Mesenteric fat pad (tissue), 1 donor: Measurements from ENCODE around the gene CTNNBL1. TPM values are rescaled to one million over a fixed set of nuclear protein-coding genes. Genes with fewer than 3 reads are reported as not detected.

Experiments used
- DNase-seq: peaks from one replicate; pipeline ENCODE4 v3.0.0-alpha.2; 2020; ENCODE audit warnings: low spot score
- total RNA-seq: library from RNA; stranded (reverse); fragmentation: NEBNext Ultra II Directional; extraction: Animal tissue kit (Norgen Biotek cat#: 25700); gene quantifications from one replicate; pipeline ENCODE4 v1.2.1, GENCODE V29; 2021
- donor health status: DM: yes; HTN: yes; CAD: no.

The CTNNBL1 gene
- total RNA-seq, 1 donor from 2014 or later, result 51.8 TPM

DNA sequence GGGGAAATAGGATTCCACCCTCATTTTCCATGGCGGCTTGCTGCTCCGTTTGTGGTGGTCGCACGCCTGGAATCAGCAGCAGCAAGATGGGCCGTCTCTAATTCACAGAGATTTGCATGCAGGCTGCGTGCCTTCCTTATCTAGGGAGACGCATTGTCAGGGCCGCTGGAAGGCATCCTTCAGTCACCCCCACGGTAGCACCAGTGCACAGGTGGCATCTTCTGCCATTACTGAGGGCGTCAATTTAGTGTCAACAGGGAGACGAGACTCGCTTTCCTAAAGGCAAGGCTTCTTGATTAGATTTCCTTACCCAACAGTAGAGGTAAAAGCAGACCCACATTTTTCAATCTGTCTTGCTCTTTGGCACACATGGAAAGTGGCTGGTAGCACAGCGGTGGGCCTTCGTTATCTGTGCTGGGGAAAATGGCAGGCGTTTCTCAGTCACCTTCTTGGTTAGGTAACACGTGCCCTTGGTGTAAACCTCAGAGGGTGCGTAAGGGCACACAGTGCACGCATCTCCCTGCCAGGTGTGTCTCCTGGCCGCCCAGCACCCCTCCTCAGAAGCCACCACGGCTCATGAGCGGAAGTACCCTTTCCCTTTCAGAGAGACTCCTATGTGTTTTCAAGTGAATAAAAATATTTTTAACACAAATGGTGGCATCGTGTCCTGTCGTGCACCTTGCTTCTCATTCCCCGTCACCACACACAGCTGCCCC lies 181.8 kb downstream of the CTNNBL1 start:
- no peak for DNase-seq

DNA sequence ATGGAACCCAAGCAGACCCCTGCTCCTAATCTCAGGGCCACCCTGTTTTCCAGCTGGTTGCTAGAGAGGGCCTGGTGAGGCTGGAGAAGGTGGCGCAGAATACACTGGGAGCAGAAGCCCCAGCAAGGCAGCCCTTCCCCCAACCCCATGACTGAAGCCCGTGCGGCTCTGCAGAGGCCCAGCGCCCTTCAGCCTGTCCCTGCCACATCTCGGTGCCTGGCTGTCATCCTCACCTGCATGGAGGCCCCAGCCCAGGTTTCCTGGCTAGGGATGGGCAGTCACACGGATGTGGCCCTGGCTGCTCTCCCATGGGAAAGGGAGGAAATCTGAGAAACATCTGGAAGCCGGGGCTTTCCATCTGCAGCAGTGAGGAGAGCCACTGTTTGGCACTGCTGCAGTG lies 183.0 kb downstream of the CTNNBL1 start:
- DNase-seq, result no peak

DNA sequence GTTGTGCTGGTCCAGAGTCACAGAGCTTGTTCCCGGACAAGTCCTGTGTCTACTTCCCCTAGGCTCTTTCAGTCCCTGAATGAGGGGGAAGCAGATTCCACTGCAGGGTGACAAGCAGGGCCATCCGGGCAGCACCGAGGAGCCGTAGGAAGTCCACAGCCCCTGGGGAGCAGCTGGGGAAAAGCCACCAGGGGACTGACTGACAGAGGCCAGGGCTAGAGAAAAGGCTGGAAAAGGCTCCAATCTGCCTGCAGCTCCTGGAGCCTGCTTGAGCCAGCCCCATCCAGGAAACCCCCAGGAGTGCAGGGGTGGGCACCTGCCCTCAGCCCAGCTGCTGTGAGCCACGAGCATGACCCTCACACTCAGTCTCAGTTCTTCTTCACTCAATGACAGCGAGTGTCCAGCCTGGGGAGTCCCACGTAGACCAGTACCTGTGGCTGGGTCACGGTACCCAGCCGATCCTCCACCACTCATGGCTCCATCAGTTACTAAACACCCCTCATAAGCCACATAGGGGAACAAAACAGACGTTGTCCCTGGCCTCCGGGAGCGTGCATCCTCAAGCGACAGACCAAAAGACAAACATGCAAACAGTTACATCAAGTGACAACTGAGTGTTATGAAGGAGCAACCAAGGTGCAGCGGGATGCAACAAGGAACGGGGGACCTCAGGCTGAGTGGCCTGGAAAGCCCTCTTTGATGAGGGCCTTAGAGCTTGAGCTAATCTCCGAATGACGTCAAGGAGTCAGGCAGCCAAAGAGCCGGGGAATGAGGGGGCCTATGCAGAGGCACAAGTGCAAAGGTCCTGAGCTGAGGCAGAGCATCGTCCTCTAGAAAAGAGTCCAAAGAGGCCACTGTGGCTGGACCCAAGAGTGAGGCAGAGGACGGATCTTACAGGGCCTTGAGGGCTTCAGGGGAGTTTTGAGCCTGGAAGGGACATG lies 184.3 kb downstream of the CTNNBL1 start:
- DNase-seq, result no peak

DNA sequence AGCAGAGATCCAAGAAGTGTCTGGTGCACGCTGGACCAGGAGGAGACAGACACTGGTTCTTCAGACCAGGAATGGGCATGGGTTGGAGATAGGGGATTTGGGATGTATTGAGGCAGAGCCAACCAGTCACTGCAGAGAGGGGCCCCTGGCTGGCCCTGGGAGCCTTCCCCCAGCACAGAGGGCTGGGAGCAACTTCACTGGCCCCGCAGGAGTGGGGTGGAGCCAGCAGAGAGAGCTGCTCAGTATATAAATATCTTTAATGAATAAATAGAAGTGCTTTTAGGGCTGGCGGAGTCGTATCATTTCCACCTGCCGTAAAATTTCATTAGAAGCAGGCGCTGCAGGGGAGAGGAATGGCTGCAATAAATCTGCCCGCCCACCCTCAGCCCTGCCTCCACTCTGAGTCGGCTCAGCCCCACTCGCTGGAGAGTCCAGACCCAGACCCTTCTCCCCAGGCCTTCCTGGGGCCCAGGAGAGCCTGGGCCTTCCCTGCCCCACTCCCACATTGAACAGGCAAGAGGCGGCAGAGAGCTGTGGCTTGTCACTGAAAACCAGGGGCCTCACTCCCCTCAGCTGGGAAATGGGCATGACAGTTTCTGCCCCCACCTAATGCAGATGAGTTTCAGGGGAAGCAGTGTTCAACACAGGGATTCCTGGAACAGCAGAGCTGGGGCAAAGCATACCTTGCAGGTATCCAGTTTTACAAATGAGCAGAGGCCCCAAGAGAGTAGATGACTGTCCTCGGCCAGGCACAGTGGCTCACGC lies 185.2 kb downstream of the CTNNBL1 start:
- no peak for DNase-seq

DNA sequence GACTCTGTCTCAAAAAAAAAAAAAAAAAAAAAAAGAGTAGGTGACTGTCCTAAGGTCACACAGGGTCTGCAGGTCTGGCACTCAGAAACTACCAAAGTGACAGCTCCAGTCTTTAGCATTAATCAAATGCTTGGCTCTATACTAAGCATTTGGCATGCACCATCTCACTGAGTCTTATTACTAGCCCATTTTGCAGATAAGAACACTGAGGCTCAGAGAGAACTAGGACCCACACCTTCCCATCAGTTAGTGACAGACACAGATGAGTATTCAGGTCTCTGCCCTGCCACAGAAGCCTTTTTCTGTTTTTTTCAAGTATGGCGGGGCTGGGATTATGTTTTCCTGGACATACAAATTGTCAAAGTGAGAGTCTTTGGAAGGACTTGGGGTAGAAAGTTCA lies 186.0 kb downstream of the CTNNBL1 start:
- DNase-seq, result no peak

DNA sequence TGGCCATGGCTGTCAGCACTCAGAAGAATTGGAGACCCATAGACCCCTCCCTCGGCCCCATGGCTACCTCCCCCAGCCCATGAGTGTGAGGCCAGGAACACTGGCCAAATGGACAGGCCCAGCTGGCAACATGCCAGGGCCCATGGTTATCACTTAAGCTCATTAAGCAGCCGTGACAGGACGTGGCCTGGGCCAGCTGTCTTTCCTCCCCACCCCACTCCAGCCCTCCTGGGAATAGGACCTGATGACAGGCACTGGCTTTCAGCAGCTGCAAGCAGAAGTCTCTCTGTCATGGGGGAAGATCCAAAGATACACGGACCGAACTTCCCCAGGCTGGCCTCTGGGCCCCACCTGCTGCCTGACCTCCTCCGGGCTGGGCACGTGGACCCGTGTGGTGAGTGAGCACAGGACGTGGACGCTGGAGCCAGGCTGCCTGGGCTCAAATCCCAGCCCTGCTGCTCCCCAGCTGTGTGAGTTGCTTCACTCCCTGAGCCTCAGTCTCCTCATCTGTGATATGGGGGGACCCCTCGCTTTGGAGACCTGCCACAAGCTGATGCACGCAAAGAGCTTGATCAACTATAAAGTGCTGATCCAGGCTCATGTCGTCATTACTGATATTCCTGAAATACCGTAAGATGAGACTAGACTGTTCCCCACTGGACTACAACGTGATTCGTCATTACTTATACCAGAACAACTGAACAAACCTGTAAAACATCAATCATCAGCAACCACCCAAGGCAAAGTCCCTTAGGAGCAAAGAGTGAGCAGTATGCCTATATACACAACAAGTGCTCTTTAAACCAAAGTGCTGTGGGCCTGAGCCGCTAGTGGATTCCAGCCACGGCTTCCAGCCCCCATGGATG lies 187.1 kb downstream of the CTNNBL1 start:
- no peak for DNase-seq

DNA sequence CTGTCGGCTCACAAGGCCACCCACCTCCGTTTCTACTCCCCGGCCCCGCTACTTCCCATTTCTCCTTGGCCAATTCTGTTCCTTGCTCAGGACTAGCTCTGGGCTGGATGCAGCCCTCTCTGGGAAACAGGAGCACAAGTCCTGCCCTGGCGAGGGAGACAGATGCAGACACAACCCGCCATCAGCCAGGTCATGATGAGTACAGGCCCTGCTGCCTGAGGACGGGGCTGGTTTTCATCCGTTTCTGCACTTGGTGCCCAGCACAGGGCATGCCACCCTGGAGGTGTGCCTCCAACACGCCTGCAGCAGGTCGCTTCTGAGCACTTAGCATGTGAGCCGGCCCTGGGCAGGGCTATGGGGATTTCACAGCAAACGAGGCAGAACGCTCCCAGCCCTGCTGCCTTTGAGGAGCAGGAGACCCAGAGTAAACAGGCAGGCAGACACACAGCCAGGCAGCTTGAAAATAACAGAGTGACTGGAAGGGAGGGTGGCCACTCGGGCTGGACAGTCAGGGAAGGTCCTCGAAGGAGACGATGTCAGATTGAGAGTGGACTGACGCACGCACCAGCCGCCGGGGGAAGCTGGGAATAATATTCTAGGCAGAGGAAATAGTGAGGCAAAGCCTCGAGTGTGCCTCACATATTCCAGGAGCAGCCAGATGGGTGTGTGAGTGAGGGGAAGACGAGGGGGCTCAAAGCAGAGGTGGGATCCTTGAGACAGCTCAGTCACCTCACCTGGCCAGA lies 187.9 kb downstream of the CTNNBL1 start:
- no peak for DNase-seq

DNA sequence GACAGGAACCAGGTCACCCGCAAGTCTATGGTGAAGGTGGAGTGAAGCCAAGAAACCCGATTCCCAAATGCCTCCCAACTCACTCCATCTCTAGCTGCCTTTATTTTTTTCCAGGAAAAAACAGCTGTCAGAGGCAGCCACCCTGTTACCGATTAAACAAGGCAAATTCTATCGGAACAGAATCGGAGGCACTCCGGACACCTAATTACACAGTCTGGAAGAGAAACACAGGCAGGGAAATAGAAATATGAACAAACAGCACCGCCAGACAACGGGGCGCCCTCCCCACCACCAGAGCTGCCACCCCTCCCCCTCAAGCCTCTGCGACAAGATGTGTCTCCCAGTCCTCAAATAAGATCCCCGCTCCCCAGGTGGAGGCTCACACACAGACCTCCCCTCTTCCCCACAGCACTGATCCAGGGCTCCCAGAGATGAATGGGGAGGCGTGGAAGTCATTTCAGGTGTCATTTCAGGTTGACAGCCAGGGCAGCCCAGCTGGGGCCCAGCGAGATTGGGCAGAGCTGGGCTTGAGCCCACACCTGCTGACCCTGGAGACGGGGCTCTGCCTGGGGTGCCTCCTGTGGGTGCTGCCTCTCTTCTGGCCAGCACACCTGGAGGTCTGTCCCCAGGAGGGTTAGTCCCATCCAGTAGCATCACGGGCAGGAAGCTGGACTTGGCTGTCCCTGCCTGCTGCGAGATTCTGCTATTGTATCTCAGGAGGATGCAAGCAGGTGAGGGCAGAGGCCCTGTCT lies 189.3 kb downstream of the CTNNBL1 start:
- DNase-seq, result no peak

DNA sequence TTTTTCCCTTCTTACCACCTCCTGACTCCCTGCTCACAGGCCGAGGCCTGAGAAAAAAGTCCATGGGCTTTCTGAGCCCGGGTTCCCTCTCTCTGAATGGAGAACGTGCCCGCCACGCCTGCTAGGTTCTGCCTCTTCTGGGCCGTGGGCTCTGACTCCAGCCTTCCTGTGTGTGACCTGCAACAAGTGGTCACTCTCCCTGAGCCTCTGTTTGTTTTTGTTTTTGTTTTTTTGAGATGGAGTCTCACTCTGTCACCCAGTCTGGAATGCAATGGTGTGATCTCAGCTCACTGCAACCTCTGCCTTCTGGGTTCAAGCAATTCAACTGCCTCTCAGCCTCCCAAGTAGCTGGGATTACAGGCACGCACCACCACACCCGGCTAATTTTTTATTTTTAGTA lies 191.2 kb downstream of the CTNNBL1 start:
- DNase-seq, result no peak

DNA sequence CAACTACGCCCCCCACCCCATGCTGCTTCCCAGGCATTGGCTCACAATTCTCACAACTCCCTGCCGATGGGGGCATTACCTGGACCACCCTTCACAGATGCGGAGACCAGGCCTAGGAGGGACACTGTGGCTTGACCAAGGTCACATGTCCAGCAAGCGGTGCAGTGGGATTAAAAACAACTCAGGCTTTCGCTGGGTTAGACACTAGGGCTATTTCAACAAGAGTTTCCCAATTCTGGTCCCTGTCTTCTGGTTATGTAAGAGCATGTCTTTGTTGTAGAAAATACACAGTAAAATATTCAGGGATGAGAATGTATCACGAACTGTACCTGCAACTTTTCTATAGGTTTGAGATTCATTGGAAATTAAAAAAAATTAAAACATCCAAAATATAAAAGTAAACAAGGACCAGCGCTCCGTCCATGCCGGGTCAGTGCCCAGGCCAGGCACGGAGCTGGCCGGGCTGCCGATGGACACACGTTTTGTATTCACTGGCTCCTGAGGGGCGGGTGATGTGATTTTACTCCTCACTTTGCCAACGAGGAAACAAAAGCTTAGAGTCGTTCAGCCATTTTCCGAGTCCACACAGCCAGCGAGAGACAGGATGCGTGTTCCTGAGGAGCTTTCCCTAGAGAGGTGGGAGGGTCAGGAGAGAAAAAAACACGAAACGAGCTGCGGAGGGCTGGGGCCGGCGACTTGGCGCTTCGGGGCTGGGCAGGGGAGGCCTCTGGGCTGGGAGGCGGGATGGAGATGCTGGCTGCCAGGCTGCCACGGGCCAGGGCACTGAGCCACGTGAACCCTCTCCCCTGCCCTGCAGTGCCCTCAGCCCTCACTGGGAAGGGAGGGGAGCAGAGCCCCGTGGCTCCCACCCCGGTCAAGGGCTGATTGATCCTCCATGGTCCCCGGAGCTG lies 192.0 kb downstream of the CTNNBL1 start:
- no peak for DNase-seq

DNA sequence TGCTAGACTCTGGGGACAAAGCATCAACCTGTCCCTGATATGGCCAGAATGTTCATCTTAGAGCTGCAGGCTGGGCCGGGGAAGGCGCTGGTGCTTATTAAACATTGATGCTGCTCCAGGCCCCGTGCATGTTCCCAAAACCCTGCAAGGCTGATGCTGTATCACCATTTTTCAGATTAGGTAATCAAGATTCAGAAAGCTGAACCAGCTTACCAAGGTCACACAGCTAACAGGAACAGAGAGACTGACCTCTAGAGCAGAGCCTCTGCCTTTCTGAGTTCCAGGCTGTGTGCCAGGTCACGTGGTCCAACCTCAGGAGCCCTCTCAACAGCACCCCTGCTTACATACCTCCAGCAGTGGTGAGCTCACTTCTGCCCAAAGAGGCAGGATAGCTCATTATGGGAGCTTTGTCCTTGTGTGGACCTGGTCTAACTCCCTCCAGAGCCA lies 193.0 kb downstream of the CTNNBL1 start:
- DNase-seq, result no peak

DNA sequence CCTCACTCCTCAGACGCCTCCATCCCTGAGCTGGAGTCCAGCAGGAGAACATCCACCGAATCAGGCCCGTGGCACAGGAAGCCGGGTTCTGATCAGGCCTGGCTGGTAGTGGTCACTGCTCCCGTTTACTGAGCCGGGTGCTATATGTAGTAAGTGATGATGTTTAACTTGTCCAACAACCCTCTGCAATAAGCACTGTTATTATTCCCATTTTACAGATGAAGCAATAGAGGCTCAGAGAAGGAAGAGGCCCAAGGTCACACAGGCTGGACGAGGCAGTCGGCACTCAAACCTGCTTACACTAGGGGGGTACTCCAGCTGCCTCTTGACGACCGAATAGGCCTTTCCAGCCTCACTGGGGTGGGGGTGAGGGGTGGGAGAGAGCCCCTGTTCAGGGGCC lies 194.8 kb downstream of the CTNNBL1 start:
- DNase-seq, result no peak

DNA sequence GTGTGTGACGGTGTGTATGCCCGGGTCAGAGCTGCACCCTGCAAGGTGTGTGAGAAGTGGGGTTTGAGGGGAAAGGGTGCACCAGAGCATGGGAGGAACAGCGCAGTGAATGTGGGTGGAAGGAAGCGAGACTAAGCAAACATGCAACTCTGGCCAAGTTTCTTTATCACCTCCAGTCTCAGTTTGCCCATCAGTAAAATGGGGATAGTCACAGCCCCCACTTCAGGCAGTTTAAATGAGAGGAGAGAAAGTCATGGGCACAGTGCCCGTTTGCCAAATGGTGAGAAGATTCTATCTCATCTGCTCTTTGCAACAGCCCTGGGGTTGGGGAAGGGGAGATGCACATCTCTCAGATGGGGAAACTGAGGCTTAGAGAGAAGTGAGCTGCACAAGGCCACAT lies 196.3 kb downstream of the CTNNBL1 start:
- no peak for DNase-seq

DNA sequence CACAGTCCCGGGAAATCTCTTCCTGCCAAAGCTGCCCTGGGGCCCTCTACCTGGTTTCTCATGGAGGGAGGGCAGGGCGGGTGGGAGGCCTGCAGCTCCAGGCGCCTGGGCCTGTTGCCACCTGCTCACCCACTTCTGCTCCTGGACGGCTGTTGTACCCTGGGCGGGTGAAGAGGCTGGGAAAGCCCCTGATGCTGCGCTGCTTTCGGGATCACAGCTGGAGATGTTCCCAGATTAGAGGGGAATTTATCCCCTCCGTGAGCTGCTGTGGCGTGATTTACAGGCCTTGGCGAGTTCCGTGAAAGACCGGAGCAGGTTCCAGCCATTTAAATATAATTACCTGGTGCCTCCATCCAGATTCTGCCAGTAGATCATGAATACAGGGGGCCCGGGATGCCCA lies 196.8 kb downstream of the CTNNBL1 start:
- no peak for DNase-seq

DNA sequence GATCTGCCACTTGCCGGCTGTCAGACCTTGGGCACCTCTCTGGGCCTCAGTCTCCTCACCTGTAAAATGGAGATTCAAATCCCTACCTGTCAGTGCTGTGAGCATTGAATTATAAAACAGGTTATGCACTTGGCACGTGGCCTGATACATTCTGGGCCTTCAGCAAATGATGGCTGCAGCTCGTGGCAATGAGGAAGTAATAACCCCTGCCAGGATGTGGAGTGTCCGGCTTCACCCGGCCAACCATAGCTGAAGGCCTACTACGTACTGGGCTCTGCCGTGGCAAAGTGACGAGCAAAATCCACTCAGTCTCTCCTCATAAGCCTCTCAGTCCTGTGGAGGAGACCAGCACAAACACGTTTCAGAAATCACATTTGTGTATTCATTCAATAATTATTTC lies 198.2 kb downstream of the CTNNBL1 start:
- no peak for DNase-seq

DNA sequence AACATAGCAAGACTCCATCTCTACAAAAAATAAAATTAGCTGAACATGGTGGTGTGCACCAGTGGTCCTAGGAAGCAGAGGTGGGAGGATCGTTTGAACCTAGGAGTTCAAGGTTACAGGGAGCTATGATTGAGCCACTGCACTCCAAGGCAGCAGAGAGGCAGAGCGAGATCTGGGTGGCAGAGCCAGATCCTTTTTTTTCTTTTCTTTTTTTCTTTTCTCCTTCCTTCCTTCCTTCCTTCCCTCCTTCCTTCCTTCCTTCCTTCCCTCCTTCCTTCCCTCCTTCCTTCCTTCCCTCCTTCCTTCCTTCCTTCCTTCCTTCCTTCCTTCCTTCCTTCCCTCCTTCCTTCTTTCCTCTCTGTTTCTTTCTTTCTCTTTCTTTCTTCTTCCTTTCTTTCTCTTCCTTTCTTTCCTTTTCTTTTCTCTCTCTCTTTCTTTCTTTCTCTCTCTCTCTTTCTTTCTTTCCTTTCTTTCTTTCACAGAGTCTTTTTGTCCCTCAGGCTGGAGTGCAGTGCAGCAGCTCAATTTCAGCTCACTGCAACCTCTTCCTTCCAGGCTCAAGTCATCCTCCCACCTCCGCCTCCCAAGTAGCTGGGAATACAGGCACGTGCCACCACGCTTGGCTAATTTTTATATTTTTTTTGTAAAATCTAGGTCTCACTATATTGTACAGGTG lies 199.9 kb downstream of the CTNNBL1 start:
- DNase-seq, result no peak

DNA sequence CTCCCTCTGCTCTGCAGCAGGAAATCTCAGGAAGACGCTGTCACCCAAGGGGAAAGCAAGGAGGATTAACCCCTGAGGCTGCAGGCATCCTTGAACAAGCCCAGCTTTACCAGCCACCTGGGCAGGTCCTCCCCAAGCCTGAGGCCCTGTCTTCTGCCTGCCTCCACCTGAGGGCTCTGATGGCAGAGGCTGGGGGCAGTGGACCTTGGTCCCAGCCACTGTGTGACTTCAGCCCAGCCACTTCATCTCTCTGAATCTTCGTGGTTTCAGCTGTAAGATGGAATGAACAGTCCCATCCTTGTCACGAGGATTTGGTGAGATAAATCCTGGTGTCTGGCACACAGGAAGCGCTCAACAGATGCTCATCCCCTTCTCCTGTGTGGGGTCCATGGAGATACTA lies 200.6 kb downstream of the CTNNBL1 start:
- DNase-seq, result no peak

DNA sequence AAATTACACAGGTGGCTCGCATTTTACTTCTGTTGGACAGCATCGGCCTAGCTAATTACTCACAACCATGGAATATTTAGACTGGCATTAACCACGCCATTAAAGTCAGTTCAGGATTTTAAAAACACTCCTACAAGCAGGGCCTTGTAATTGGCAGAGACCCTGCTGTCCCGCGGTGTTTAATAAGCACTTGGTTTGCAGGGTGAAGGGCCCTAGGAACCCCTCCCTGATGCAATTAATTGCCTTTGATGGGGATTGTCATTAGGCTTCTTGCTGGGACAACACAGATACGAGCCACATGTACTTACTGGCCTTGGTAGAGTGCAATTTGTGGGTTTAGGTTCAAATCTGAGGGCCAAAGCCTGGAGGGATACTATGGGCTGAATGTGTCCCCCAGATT lies 201.3 kb downstream of the CTNNBL1 start:
- DNase-seq, result no peak
